Forelimb muscle (tissue), 1 donor: ENCODE measurements around the gene GPN3. TPM values are rescaled to one million over a fixed set of nuclear protein-coding genes. Genes with fewer than 3 reads are reported as not detected.
"Not testable (repeated sequence)": the region's sequence is repeated elsewhere in the genome, so short reads cannot be mapped to it uniquely, and the experiment has no call there.

ENCODE experiments used
- DNase-seq: peaks from one replicate; pipeline ENCODE4 v3.0.0-alpha.2; 2013; ENCODE audit warnings: low read depth
- polyA plus RNA-seq: library from polyadenylated mRNA; unstranded; fragments of 120-200 nt; gene quantifications from one replicate; pipeline ENCODE4 v1.2.1, GENCODE V29; 2013; ENCODE audit not compliant: insufficient read length

The GPN3 gene
- polyA plus RNA-seq, 1 donor = 22.3 TPM

GRCh38 chr12:110444455-110444854 is 23.6 kb downstream of the GPN3 start:
- no peak for DNase-seq

- DNase-seq = no peak
Measured at GRCh38 chr12:110436231-110436630, 31.8 kb downstream of the GPN3 start.

- DNase-seq = no peak
Measured at GRCh38 chr12:110431957-110432587, 36.0 kb downstream of the GPN3 start.

- DNase-seq = not testable (repeated sequence)
Measured at GRCh38 chr12:110429676-110430075, 38.4 kb downstream of the GPN3 start.

- DNase-seq = peak; percentile 31
Measured at GRCh38 chr12:110426406-110426805, 41.7 kb downstream of the GPN3 start.

GRCh38 chr12:110424237-110424636 is 43.8 kb downstream of the GPN3 start:
- no peak for DNase-seq

GRCh38 chr12:110421701-110422100 is 46.4 kb downstream of the GPN3 start:
- no peak for DNase-seq

GRCh38 chr12:110421159-110421661 is 46.8 kb downstream of the GPN3 start:
- DNase-seq = no peak

- not testable (repeated sequence) for DNase-seq
Measured at GRCh38 chr12:110420644-110421043, 47.4 kb downstream of the GPN3 start.

- DNase-seq = not testable (repeated sequence)
Measured at GRCh38 chr12:110417113-110417512, 50.9 kb downstream of the GPN3 start.

- not testable (repeated sequence) for DNase-seq
Measured at GRCh38 chr12:110410086-110410485, 58.0 kb downstream of the GPN3 start.

- not testable (repeated sequence) for DNase-seq
Measured at GRCh38 chr12:110405126-110405662, 62.9 kb downstream of the GPN3 start.

GRCh38 chr12:110403976-110404682 is 63.9 kb downstream of the GPN3 start:
- peak; percentile 39 for DNase-seq

- DNase-seq = peak; percentile 72
Measured at GRCh38 chr12:110403146-110403975, 64.7 kb downstream of the GPN3 start, which contains the start of gene ANAPC7. Gene ANAPC7, minus strand, starts transcription at chr12:110403708. Its CDS starts 81 bp downstream, at chr12:110403627.

Other genes with a start within 250 kb of the GPN3 start
- gene ATP2A2, start 187.0 kb downstream of the GPN3 start, polyA plus RNA-seq = 635 TPM
- gene ANAPC7, start 64.5 kb downstream of the GPN3 start, polyA plus RNA-seq = 62.4 TPM
- 120 TPM for gene ARPC3, start 17.9 kb downstream of the GPN3 start, polyA plus RNA-seq
- 15.1 TPM for gene FAM216A, start 588 bp upstream of the GPN3 start, polyA plus RNA-seq
- 129 TPM for gene VPS29, start 33.9 kb upstream of the GPN3 start, polyA plus RNA-seq
- 4.4 TPM for gene RAD9B, start 34.1 kb upstream of the GPN3 start, polyA plus RNA-seq
- gene PPTC7, start 115.1 kb upstream of the GPN3 start, polyA plus RNA-seq = 10.6 TPM
- gene TCTN1, start 145.9 kb upstream of the GPN3 start, polyA plus RNA-seq = 19.9 TPM
- 4.7 TPM for gene HVCN1, start 220.9 kb upstream of the GPN3 start, polyA plus RNA-seq